T-cell (primary cell): ENCODE data around the gene ABCB11. TPM values are rescaled to one million over a fixed set of nuclear protein-coding genes. Genes with fewer than 3 reads are reported as not detected.

ENCODE experiments used
- ATAC-seq, 4 experiments: fragments of 200-7000 bp in 3 of 4; fragments of 150-1000 bp in 1 of 4; cut with Tn5 transposase; replicated peaks in 1 of 4; 1 replicate in 3 of 4; 2 replicates in 1 of 4; pipeline ENCODE4 v1.10.0; 2021; ENCODE audit warnings: moderate library complexity in 3 of 4, mild to moderate bottlenecking in 2 of 4, moderate number of reproducible peaks in 1 of 4
- CTCF ChIA-PET, 2 donors: fragments of 300-600 bp; sonication (Branson Sonifier 250); formaldehyde crosslinking; loops; one replicate each; lab custom pipeline; 2022; ENCODE audit warnings: antibody characterized with exemption in 2 of 2; lab: Charles Lee
- POLR2A ChIA-PET, 2 donors: fragments of 300-600 bp; sonication (Branson Sonifier 250); formaldehyde crosslinking; loops; one replicate each; lab custom pipeline; 2022; ENCODE audit warnings: antibody characterized with exemption in 2 of 2; lab: Charles Lee
- DNase-seq, 35 experiments: peaks; one replicate each; pipeline versions ENCODE4 v3.0.0 to v3.0.0-alpha.2; 2013 to 2023
- H3K27ac ChIP-seq: one replicate; pipeline ENCODE4 v1.5.1; 2013; ENCODE audit warnings: low read length
- H3K27me3 ChIP-seq, 2 experiments: replicated peaks in 1 of 2; 1 replicate in 1 of 2; 2 replicates in 1 of 2; pipeline versions ENCODE4 v1.6.1 to v1.7.0; 2013; ENCODE audit warnings: low read length in 1 of 2, mixed read lengths in 1 of 2; ENCODE audit not compliant: control insufficient read depth in 2 of 2, insufficient read depth in 2 of 2; ENCODE audit errors: extremely low read depth in 1 of 2
- H3K36me3 ChIP-seq, 2 donors: 1 replicate in 1 of 2; 2 replicates in 1 of 2; pipeline versions ENCODE4 v1.6.1 to v1.7.0; 2013; ENCODE audit warnings: low read length in 1 of 2; ENCODE audit not compliant: control insufficient read depth in 2 of 2, insufficient read depth in 1 of 2; ENCODE audit errors: extremely low read depth in 1 of 2
- H3K4me1 ChIP-seq, 2 experiments: 1 replicate in 1 of 2; 2 replicates in 1 of 2; pipeline versions ENCODE4 v1.6.1 to v1.7.0; 2013; ENCODE audit warnings: low read length in 2 of 2, mixed read lengths in 1 of 2; ENCODE audit not compliant: insufficient read depth in 2 of 2, control insufficient read depth in 1 of 2; ENCODE audit errors: extremely low read depth in 1 of 2
- H3K4me3 ChIP-seq, 2 donors: 1 replicate in 1 of 2; 2 replicates in 1 of 2; pipeline versions ENCODE4 v1.5.1 to v1.7.0; 2013; ENCODE audit warnings: mild to moderate bottlenecking in 2 of 2, low read length in 1 of 2, moderate library complexity in 1 of 2; ENCODE audit not compliant: control insufficient read depth in 1 of 2; ENCODE audit errors: extremely low read depth in 1 of 2
- H3K9me3 ChIP-seq: 2 replicates; pipeline ENCODE4 v1.7.0; 2013
- H3K27ac Mint-ChIP-seq, 2 donors: one replicate each; pipeline ENCODE4 v1.8.0; 2020 to 2021; ENCODE audit warnings: mild to moderate bottlenecking in 2 of 2, mixed read lengths in 2 of 2
- H3K27me3 Mint-ChIP-seq, 2 donors: one replicate each; pipeline ENCODE4 v1.8.0; 2021 to 2022; ENCODE audit warnings: mixed read lengths in 2 of 2
- H3K36me3 Mint-ChIP-seq: one replicate; pipeline ENCODE4 v1.8.0; 2021; ENCODE audit warnings: mixed read lengths
- H3K4me1 Mint-ChIP-seq, 3 donors: one replicate each; pipeline ENCODE4 v1.8.0; 2020 to 2022; ENCODE audit warnings: mixed read lengths in 3 of 3, mild to moderate bottlenecking in 1 of 3
- H3K4me3 Mint-ChIP-seq, 3 donors: one replicate each; pipeline ENCODE4 v1.8.0; 2020 to 2022; ENCODE audit warnings: mild to moderate bottlenecking in 3 of 3, mixed read lengths in 3 of 3, moderate library complexity in 3 of 3
- H3K9me3 Mint-ChIP-seq, 3 donors: one replicate each; pipeline ENCODE4 v1.8.0; 2020 to 2022; ENCODE audit warnings: mixed read lengths in 3 of 3
- WGBS: methylation state at CpG from one replicate; pipeline ENCODE4 v1.1.5; 2013; ENCODE audit warnings: missing lambda C conversion rate; ENCODE audit not compliant: insufficient coverage; 5-methylcytosine and 5-hydroxymethylcytosine counted together
- total RNA-seq, 35 experiments: library from RNA in 6 of 35; stranded (reverse) in 6 of 35; fragments of 120-200 nt in 1 of 35; gene quantifications; one replicate each; pipeline versions ENCODE4 v1.2.1 to v1.2.4 and lab custom pipeline; 2013 to 2026

The ABCB11 gene
- total RNA-seq, 5 donors from 2014 or later (not counting 1 experiment from before 2014, with no cell fraction given), result 0.03 TPM; not detected in 3

DNA sequence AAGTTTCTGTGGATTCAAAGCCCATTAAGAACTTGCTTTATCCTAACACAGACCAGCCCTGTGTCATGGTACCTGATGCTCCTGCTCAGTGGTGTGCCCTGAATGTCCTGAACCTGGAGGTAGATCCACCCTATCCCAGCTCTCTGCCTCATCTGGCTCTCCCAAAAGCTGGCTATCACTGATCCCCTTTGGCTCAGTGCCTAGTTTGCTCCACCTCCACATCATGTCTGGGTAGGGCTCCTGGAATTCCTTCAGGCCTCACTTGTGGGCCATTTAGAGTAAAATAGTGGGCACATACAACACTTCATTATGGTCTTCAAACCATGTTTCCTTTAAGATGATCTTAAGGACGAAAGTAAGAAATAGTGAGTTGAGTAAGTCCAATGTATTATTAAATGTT lies 4.8 kb upstream of the ABCB11 start:
- Mint-ChIP-seq H3K4me3 (no peak overlapping the region), H3K27me3 (no peaks in the 10 kb centered on the region), H3K27ac (no peak overlapping the region), H3K36me3 (no peaks in the 10 kb centered on the region), H3K4me1 (peaks cover 7 to 12% (median 11%) of the 10 kb centered on the region in 3 donors), H3K9me3 (peaks cover 3 to 14% (median 8%) of the 10 kb centered on the region in 3 donors)
- no peak for DNase-seq
- CTCF ChIA-PET, result no interaction called here
- Histone ChIP-seq H3K9me3 (no peaks in the 10 kb centered on the region), H3K27ac (no peak overlapping the region), H3K27me3 (no peaks in the 10 kb centered on the region), H3K4me3 (no peak overlapping the region), H3K36me3 (no peaks in the 10 kb centered on the region), H3K4me1 (no peaks in the 10 kb centered on the region)
- POLR2A ChIA-PET, result no interaction called here
- ATAC-seq, result no peak
- no CpG with 5 or more reads among the region's 1 CpG for WGBS

DNA sequence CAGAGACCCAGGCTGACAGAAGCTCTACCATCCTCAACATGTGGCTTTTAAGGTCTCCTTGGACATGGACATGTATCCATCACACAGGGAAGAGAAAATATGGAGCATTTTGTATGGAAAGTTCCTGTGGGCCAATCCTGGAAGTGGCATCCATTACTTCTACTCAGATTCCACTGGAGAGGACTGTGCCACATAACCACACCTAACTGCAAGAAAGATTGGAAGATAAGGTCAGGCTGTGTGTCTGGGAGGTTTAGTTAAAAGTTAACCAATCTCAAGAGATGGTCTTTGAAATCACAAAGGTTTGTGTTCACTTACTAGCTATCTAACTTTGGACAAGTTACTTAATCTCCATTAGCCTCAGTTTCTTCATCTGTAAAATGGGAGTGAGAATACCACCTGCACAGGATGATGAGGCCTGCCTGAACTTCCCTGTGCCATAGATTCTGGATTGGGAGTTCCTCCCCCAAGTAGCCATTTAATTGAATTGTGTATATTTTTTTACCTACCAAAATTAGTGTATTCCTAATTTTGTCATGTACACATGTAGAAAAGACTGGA lies 3.9 kb upstream of the ABCB11 start:
- H3K36me3 ChIP-seq, result no peaks in the 10 kb centered on the region
- H3K27me3 ChIP-seq, result no peaks in the 10 kb centered on the region
- Mint-ChIP-seq H3K27me3 (no peaks in the 10 kb centered on the region), H3K4me1 (peaks cover 7 to 12% (median 11%) of the 10 kb centered on the region in 3 donors), H3K4me3 (no peak overlapping the region), H3K36me3 (no peaks in the 10 kb centered on the region), H3K9me3 (peaks cover 3 to 14% (median 8%) of the 10 kb centered on the region in 3 donors), H3K27ac (no peak overlapping the region)
- H3K4me1 ChIP-seq, result no peaks in the 10 kb centered on the region
- no peaks in the 10 kb centered on the region for H3K9me3 ChIP-seq
- CTCF ChIA-PET, result no interaction called here
- DNase-seq (no peak), ATAC-seq (no peak)
- no peak overlapping the region for H3K4me3 ChIP-seq
- POLR2A ChIA-PET, result no interaction called here
- no peak overlapping the region for H3K27ac ChIP-seq

DNA sequence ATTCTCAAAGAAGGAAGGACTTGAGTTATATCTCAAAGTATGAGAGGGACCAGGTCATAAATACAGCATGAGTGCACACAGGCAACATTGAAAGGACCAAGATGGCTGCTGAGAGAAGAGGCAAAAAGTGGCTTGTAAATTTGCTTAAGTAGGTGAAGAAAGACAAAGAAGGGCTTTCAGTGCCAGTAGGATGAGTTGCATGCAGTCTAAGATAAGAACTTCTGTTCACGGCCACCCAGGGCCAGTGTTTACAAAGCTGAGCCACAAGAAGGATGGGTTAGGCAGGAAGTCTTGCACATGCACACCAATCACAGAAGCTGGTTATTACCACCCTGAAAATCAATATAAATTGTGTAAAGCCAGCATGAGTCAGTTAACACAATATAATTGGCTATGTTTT lies 3.1 kb upstream of the ABCB11 start:
- Mint-ChIP-seq H3K27me3 (no peaks in the 10 kb centered on the region), H3K4me3 (no peak overlapping the region), H3K27ac (peak overlapping the region in 1 of 2 donors; percentile 35), H3K4me1 (peaks cover 7 to 11% (median 9%) of the 10 kb centered on the region in 3 donors), H3K9me3 (peaks cover 3 to 14% (median 8%) of the 10 kb centered on the region in 3 donors), H3K36me3 (no peaks in the 10 kb centered on the region)
- ChIA-PET POLR2A (no interaction called here), CTCF (no interaction called here)
- Histone ChIP-seq H3K4me3 (no peak overlapping the region), H3K27ac (no peak overlapping the region), H3K9me3 (no peaks in the 10 kb centered on the region), H3K4me1 (no peaks in the 10 kb centered on the region), H3K36me3 (no peaks in the 10 kb centered on the region), H3K27me3 (no peaks in the 10 kb centered on the region)
- DNase-seq (no peak), ATAC-seq (peak in 1 of 4 experiments; percentile 71)
- no CpG with 5 or more reads among the region's 1 CpG for WGBS

DNA sequence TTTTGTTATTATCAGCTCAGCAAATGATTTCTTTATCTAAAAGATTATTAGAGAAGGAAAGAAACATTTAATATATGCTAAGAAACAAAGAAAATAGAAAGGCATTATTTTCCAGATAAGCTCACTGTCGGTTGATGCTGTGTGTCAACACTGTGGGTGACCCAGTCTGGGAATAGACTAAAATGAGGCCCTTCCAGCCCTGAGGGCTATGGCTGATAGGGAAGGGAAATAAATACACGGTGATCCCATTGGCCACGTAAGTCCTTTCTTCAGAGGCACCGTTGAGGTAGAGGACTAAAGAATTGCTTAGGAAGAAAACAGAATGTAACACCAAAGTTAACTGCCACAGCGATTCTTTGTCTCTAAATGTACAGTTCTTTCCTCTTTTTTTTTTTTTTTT lies 1.8 kb downstream of the ABCB11 start:
- Histone ChIP-seq H3K27ac (no peak overlapping the region), H3K9me3 (no peaks in the 10 kb centered on the region), H3K36me3 (no peaks in the 10 kb centered on the region), H3K27me3 (no peaks in the 10 kb centered on the region), H3K4me1 (peaks cover 0 to 4% of the 10 kb centered on the region in 2 experiments), H3K4me3 (no peak overlapping the region)
- peaks cover 3 to 13% (median 5%) of the 10 kb centered on the region in 3 donors for H3K9me3 Mint-ChIP-seq
- H3K36me3 Mint-ChIP-seq, result no peaks in the 10 kb centered on the region
- ChIA-PET POLR2A (no interaction called here), CTCF (no interaction called here)
- ATAC-seq (no peak), DNase-seq (no peak)
- no peak overlapping the region for H3K4me3 Mint-ChIP-seq
- H3K27me3 Mint-ChIP-seq, result no peaks in the 10 kb centered on the region
- no peak overlapping the region for H3K27ac Mint-ChIP-seq
- 100% methylated on average over 2 of the region's 5 CpGs for WGBS
- H3K4me1 Mint-ChIP-seq, result peaks cover 14 to 17% (median 15%) of the 10 kb centered on the region in 3 donors

DNA sequence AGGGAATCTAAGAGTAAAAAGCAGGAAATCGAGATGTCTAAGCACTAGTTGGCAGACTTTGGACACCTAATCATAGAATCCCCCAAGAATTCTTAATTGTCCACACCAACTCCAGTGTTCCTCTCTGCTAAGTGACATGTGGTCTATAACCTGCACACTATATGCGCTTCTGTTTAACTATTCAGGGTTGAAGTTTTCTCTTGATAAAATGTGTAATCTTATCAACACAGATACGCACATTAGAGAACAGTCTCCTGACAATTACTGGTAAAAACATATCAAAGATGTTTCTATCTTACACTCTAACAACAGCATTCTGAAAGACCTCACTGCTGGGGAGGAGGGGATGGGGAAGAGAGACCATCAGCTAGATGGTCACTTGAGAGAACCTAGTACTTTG lies 3.9 kb downstream of the ABCB11 start:
- H3K27ac Mint-ChIP-seq, result no peak overlapping the region
- Histone ChIP-seq H3K4me1 (peaks cover 0 to 4% of the 10 kb centered on the region in 2 experiments), H3K36me3 (no peaks in the 10 kb centered on the region), H3K4me3 (no peak overlapping the region), H3K27me3 (no peaks in the 10 kb centered on the region), H3K9me3 (no peaks in the 10 kb centered on the region), H3K27ac (no peak overlapping the region)
- H3K9me3 Mint-ChIP-seq, result no peaks in the 10 kb centered on the region
- WGBS, result no CpG with 5 or more reads among the region's 3 CpGs
- no peaks in the 10 kb centered on the region for H3K27me3 Mint-ChIP-seq
- no peak overlapping the region for H3K4me3 Mint-ChIP-seq
- no peak for DNase-seq
- ChIA-PET CTCF (no interaction called here), POLR2A (no interaction called here)
- H3K4me1 Mint-ChIP-seq, result peaks cover 9 to 13% (median 11%) of the 10 kb centered on the region in 3 donors
- no peak for ATAC-seq
- no peaks in the 10 kb centered on the region for H3K36me3 Mint-ChIP-seq

DNA sequence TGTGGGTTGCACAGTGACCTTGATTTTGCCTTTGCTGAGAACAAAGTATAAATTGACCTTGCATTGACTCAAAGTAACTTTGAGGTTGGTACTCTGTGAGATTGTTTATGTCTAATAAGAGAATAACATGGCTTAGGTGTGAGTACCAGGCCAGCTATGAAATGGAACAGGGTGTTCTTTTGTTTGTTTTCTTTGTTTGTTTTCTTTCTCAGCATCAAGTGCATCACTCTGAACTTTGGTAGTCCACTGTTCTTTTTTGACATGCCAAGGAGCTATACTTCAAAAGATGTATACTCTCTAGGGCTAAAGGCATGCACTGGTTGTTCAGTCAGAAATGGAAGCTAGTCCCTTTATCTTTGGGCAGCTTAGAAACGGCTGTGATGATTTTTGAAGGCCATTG lies 5.1 kb downstream of the ABCB11 start:
- DNase-seq (no peak), ATAC-seq (no peak)
- Histone ChIP-seq H3K4me3 (no peak overlapping the region), H3K9me3 (no peaks in the 10 kb centered on the region), H3K4me1 (peaks cover 0 to 4% of the 10 kb centered on the region in 2 experiments), H3K36me3 (no peaks in the 10 kb centered on the region), H3K27me3 (no peaks in the 10 kb centered on the region), H3K27ac (no peak overlapping the region)
- CTCF ChIA-PET, result no interaction called here
- H3K9me3 Mint-ChIP-seq, result no peaks in the 10 kb centered on the region
- H3K4me1 Mint-ChIP-seq, result peaks cover 9 to 13% (median 11%) of the 10 kb centered on the region in 3 donors
- no peak overlapping the region for H3K27ac Mint-ChIP-seq
- H3K27me3 Mint-ChIP-seq, result no peaks in the 10 kb centered on the region
- H3K4me3 Mint-ChIP-seq, result no peak overlapping the region
- POLR2A ChIA-PET, result no interaction called here
- H3K36me3 Mint-ChIP-seq, result no peaks in the 10 kb centered on the region
- WGBS, result no CpG with 5 or more reads among the region's 1 CpG
